Activated T-cell treated with anti-CD3 and anti-CD28 coated beads for 48 hours (primary cell): ENCODE data around the gene NPDC1.

Experiments
- DNase-seq: peaks from one replicate; pipeline ENCODE4 v3.0.0-alpha.2; 2020; ENCODE audit warnings: low read depth

NPDC1 gene

GRCh38 chr9:136991993-136992818, 53.8 kb downstream of the NPDC1 start, which contains the start of gene PAXX:
Gene PAXX (plus strand): TSS chr9:136992422. CDS start chr9:136992444, 22 bp downstream.
- DNase-seq, result peak; percentile 97

DNA sequence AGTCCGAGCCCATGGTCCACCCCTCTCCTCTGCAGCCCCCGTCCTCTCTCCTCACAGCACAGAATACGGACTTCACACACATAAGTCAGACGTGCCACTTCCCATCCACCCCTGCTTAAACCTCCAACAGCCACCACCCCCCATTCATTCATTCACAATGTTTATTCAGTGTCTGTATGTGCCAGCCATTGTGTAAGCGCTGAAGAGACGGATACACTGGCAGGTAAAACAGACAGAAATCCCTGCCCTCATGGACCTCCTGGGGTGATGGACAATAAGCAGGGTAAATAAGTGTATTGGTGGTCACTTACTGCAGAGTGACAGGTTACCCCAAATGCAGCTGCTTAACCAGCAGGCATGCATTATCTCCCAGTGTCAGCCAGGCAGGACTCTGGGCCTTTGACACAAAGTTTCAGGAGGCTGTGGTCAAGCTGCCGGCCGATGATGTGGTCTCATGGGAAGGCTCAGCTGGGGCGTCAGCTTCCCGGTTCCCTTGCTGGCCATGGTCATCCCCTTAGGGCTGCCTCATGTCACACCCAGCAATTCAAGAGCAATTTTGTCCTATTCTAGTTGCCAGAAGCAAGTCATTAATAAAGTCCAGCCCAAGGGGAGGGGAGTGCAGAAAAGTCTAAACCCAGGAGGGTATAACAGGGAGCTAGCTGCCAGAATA, 55.6 kb downstream of the NPDC1 start:
- no peak for DNase-seq
